HG02798 (cell line): ENCODE data around the gene LRMDA.
"Not testable (repeated sequence)": the region's sequence is repeated elsewhere in the genome, so short reads cannot be mapped to it uniquely, and the experiment has no call there.

ENCODE experiments used
- ATAC-seq: cut with Tn5 transposase; IDR thresholded peaks from one replicate; pipeline ENCODE4 v1.9.1; 2021; ENCODE audit warnings: mild to moderate bottlenecking; ENCODE audit not compliant: unreplicated experiment, poor library complexity

The LRMDA gene

GRCh38 chr10:76041551-76041950, 610.1 kb downstream of the LRMDA start:
- ATAC-seq: no peak

DNA sequence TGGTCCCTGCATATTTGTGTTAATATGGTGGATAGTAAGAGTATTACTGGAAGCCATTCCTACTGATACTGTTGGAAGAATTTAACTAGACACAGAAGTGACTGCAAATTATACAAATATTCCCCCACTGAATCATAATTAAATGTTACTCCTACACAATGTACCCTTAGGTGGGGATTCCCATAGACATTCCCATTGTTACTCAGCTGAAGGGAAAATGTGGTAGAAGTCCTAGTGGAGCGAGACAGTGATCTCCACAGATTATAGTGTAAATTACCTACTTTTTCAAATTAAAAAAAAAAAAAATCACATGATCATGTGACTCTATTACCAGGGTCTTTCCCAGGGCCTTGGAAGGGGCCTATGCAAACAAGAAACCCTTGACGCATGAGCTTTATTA, 611.8 kb downstream of the LRMDA start:
- no peak for ATAC-seq

- ATAC-seq: no peak
These were observed 613.3 kb downstream of the LRMDA start for GRCh38 chr10:76044751-76045150.

GRCh38 chr10:76045174-76045573, 613.8 kb downstream of the LRMDA start:
- ATAC-seq: no peak

- no peak for ATAC-seq
These were observed 616.1 kb downstream of the LRMDA start for GRCh38 chr10:76047521-76047920.

GRCh38 chr10:76049581-76050290, 618.3 kb downstream of the LRMDA start:
- ATAC-seq: no peak

- no peak for ATAC-seq
These were observed 618.8 kb downstream of the LRMDA start for GRCh38 chr10:76050291-76050625.

DNA sequence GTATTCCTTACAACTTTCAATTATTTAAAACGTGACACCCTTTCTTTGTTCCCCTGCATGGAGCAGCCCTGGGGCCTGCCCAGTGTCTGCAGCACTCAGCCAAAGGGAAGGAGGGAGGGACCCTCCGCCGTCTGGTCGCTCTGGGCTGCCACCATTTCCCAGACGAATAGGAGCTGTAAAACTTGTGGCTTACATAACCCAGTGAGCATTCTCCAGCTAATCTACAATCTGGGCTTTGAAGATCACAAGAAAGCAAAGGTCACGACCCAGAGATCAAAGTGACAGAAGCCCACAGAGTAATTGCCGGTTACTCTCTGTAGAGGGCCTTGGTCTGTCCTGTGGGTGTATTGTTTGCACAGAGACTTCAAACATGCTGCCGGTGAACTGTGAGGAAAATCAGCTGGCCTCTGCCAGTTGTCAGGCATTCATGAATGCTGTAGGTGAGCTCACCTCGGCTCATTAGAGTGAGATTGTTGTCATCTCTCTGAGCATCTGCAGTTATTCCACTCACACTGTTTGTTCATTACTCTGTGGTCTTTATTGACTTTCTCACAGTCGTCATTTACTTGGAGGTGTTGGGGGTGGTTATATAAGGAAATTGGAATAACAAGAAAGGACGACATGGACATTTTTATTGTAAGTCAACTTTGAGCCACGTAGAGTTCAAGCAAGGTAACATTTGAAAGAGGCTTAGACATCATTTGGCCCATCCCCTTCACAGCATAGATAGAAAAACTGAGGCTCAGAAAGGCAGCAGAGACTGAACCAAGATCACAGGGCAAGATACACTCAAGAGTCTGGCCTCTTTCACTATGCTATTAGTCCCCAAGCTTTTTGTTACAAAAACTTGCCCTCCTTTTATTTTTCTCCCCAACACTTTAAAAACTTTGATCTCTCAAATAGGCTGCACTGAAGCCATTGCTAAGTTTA, 619.8 kb downstream of the LRMDA start:
- peak; percentile 36 for ATAC-seq

- ATAC-seq: no peak
These were observed 621.5 kb downstream of the LRMDA start for GRCh38 chr10:76052682-76053503.

- no peak for ATAC-seq
These were observed 624.0 kb downstream of the LRMDA start for GRCh38 chr10:76055466-76055865.

GRCh38 chr10:76055963-76056362, 624.5 kb downstream of the LRMDA start:
- ATAC-seq: no peak

DNA sequence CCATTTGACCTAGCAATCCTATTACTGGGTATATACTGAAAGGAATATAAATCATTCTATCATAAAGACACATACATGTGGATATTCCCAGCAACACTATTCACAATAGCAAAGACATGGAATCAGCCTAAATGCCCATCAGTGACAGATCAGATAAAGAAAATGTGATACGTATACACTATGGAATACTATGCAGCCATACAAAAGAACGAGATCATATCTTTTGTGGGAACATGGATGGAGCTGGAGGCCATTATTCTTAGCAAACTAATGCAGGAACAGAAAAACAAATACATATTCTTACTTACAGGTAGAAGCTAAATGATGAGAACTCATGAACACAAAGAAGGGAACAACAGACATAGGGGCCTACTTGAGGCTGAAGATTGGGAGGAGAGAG, 629.6 kb downstream of the LRMDA start:
- ATAC-seq: not testable (repeated sequence)

- no peak for ATAC-seq
These were observed 635.0 kb downstream of the LRMDA start for GRCh38 chr10:76066457-76066856.

DNA sequence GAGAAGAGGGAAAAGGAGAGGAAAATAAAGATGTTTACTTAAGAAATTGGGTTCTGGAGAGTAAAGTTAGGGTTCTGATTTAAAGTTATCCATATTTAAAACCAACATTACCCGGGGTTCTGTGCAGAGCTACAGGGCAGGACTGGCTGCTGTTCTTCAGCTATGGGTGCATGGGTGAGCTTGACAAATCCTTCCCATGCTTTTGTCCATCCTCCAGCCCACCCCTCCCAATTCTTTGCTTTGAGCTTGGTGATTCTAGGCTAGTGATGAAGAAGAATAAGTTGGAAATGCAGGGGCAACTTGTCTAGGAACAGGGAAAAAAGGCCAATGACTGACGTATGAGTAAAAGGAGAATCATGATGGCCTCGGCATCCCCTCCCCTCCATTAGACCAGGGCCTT, 636.0 kb downstream of the LRMDA start:
- no peak for ATAC-seq

GRCh38 chr10:76068856-76069255, 637.4 kb downstream of the LRMDA start:
- ATAC-seq: no peak

GRCh38 chr10:76070916-76071315, 639.5 kb downstream of the LRMDA start:
- ATAC-seq: no peak

DNA sequence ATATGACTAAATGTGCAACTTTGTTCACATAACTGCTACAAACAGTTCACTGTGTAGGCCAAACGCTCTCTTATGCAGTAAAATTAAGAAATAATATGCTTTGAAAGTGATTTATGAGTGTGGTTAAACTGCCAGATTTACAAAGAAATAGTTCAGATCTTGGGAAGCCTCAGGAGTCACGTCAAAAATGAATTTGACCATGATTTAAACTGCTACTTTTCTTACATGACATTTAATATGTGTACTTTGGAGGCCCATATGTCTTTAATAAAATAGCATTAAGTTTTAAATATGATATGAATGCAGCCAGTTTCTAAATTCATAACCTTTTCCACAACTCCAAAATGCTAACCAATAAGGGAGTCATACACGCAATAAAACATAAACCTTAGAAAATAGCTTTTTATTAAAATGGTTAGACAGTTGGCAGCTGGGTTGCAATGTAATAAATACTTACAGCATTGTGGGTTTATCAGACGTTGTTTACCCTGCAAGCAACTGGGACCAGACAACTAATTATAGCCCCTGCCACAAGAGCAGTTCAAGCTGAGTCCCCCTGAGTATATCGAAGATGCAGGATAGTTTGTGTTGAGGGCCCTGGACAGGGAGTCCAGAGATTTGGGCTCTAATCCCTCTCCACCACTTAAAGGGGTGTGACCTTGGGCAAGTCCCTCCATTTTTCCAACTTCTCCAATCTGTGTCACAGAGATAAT, 640.4 kb downstream of the LRMDA start:
- no peak for ATAC-seq

DNA sequence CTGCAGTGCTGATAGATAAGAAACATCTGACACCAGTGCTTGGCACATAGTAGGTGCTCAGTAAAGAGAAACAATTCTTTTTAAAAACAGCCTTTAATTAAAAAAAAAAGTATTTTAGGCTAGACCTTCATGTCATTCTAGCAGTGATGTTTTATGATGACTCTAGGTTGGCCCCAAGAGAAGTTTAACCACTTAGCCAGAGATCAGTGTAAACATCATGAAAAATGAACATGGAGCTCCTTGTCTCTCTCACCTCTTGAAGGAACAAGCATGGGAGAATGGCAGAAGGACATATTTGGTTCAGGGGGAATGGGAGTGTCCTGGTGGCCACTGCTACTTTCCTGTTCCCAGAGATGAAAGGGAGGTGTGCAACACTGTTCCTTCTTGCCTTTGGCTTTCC, 641.0 kb downstream of the LRMDA start:
- ATAC-seq: no peak

GRCh38 chr10:76073524-76073923, 642.1 kb downstream of the LRMDA start:
- no peak for ATAC-seq

DNA sequence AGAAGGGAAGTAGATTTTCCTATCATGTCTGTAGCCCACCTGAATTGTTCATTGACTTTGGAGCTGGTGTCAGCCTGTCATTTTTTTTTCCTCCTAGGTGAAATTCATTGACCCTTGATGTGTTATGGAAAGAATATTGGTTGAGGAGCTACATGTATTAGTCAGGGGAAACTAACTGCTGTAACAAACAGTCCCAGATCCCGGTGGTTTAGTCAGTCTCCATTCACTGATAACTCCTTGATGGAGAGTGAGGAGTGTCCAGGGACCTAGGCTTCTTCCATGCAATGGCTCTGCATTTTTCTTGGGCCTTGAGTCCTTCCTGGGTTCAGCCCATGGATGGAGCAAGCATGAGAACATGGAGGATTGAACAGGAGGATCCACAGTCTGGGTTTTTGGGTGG, 643.2 kb downstream of the LRMDA start:
- ATAC-seq: no peak
